ENCODE data around the gene EIF1AX. TPM values are rescaled to one million over a fixed set of nuclear protein-coding genes. Genes with fewer than 3 reads are reported as not detected.

EIF1AX gene
- total and polyA plus RNA-seq, 4 donors, result 37.3 to 104 (median 47.8) TPM

Small RNA genes within 50 kb of the gene (small RNA-seq; reads per million reads assigned to genes)
- 44.9 reads per million, percentile 97 among the genes with 10 or more reads in this experiment for gene RF00493 (ENCODE audit: low replicate concordance)
- not detected for gene RF00494 (ENCODE audit: low replicate concordance)

Other genes with a start within 250 kb of the EIF1AX start
- gene BCLAF3, start 150.8 kb downstream of the EIF1AX start, total RNA-seq, result 10 to 100 TPM; 11.2 to 22.4 TPM
- gene BCLAF3, start 150.8 kb downstream of the EIF1AX start, polyA plus RNA-seq, result 1 to 10 TPM; 2.5 to 4.4 TPM
- gene MAP7D2, start 24.9 kb downstream of the EIF1AX start, total RNA-seq, result under 1 TPM; 0.37 to 0.64 TPM
- gene MAP7D2, start 24.9 kb downstream of the EIF1AX start, polyA plus RNA-seq, result under 1 TPM; 0.49 to 0.75 TPM
- gene RPS6KA3, start 125.1 kb upstream of the EIF1AX start, total RNA-seq, result 10 to 100 TPM; 50.3 to 81.4 TPM
- 10 to 100 TPM; 12.5 to 28.3 TPM for gene RPS6KA3, start 125.1 kb upstream of the EIF1AX start, polyA plus RNA-seq